ENCODE measurements around the gene CAMTA1. TPM values are rescaled to one million over a fixed set of nuclear protein-coding genes. Genes with fewer than 3 reads are reported as not detected.

Gene CAMTA1
- total and polyA plus RNA-seq, 12 donors, result 123 to 265 (median 142) TPM

DNA sequence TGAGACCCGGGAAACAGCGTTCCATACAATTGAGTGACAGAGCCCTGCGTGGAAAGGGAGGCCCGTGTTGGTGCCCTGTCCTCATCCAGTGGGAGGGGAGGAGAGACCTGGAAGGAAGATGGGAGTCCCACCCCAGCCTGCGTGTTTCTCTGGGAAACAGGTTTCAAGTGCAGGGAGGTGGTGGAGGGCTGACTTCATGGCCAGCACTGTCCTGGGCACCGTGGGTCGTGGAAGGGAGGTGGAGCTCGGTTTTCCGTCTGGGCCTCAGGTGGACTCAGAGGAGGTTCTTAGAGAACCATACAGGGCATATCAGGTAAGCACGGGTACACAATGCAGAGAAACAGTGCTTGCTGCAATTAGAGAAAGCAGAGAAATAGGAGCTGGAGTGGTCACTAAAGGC, 222.6 kb downstream of the CAMTA1 start:
- TF ChIP-seq, protein P1, sequence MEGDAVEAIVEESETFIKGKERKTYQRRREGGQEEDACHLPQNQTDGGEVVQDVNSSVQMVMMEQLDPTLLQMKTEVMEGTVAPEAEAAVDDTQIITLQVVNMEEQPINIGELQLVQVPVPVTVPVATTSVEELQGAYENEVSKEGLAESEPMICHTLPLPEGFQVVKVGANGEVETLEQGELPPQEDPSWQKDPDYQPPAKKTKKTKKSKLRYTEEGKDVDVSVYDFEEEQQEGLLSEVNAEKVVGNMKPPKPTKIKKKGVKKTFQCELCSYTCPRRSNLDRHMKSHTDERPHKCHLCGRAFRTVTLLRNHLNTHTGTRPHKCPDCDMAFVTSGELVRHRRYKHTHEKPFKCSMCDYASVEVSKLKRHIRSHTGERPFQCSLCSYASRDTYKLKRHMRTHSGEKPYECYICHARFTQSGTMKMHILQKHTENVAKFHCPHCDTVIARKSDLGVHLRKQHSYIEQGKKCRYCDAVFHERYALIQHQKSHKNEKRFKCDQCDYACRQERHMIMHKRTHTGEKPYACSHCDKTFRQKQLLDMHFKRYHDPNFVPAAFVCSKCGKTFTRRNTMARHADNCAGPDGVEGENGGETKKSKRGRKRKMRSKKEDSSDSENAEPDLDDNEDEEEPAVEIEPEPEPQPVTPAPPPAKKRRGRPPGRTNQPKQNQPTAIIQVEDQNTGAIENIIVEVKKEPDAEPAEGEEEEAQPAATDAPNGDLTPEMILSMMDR (IDR thresholded peaks at IDR 0.05), result no peak
- no peak for ATAC-seq
- WGBS, 2 donors, result 78 to 80% methylated on average over 10 of the region's 10 CpGs

DNA sequence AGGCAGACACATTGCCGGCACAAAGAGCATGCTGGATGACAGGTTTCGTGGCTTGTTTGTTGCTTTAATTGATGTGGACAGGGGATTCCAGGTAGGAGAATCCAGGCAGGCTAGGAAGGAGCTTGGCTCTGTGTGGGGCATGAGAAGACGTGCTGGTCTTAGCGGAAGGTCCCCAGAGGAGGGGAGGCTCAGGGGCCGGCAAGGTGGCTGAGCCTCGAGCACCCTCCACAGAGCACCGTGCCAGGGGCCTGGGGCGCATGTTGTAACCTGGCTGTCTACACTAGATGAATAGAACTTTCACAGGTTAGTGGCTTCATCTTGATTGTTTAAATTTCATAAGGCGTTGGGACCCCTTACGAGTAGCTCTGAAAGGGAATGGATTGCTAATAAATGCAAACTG, 223.1 kb downstream of the CAMTA1 start:
- H3K36me3 ChIP-seq, result no peaks in the 10 kb centered on the region
- TF ChIP-seq, protein P1 (IDR thresholded peaks at IDR 0.05), result no peak

More for the DNA sequence above, 222.6 kb downstream of the CAMTA1 start:
- no peak overlapping the region for H3K4me3 ChIP-seq
- peaks cover 0 to 11% (median 0%) of the 10 kb centered on the region in 9 donors for H3K4me1 ChIP-seq
- H3K27ac ChIP-seq, result no peak overlapping the region
- H3K9me3 ChIP-seq, result no peaks in the 10 kb centered on the region
- no peaks in the 10 kb centered on the region for H3K27me3 ChIP-seq
- H3K36me3 ChIP-seq, result no peaks in the 10 kb centered on the region
- DNase-seq, result no peak
- intact Hi-C loops (cut with DNase I), result loop anchor here in 1 of 10 donors (10.0 kb wide), 1 partner anchor 63 kb away; no protein-coding TSS in a partner anchor

DNA sequence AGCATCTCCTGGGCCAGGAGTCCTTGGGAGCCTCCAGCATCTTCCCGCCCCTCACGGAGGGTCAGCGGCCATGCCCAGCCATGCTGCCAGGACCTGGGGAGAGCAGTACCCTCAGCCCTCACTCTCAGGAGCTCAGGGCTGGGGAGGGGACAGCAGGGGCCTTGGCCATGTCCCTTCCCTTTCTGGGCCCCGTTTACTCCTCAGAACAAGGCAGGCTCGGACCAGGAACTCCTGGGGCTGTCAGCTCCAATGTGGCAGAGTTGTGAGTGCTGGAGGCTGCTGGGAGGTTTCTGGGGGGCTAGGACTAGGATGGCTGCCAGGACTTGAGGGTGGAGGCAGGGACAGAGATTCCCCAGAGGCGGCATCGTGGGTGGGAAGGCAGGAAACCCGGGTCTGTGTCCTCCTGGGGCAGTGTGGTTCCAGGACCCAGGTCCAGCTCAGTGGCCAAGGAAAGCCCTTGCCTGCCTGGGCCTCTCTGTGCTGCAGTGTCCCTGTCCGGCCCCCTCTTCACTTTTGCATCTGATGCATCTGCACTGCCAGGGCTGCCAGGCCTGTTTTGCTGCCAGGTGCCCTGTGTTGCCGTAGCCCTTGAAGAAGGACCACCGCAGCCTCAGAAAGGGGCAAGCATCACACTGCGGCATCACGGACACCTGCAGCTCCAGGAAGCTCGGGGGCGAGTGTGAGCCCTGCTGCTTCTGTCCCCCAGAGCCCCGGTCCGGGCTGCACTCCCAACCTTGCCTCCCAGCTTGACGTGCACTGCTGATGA, 223.9 kb downstream of the CAMTA1 start:
- intact Hi-C loops (cut with DNase I), result loop anchor here in 1 of 10 donors (10.0 kb wide), 1 partner anchor 64 kb away; no protein-coding TSS in a partner anchor
- WGBS, 2 donors, result 73 to 75% methylated on average over 18 of the region's 18 CpGs
- no peaks in the 10 kb centered on the region for H3K9me3 ChIP-seq
- H3K36me3 ChIP-seq, result no peaks in the 10 kb centered on the region
- ATAC-seq, result no peak
- no peak overlapping the region for H3K27ac ChIP-seq
- no peak for DNase-seq
- no peak overlapping the region for H3K4me3 ChIP-seq
- peaks cover 0 to 22% (median 7%) of the 10 kb centered on the region in 9 donors for H3K4me1 ChIP-seq
- TF ChIP-seq, protein P1 (IDR thresholded peaks at IDR 0.05), result no peak
- no peaks in the 10 kb centered on the region for H3K27me3 ChIP-seq

More for the DNA sequence above, 223.1 kb downstream of the CAMTA1 start:
- no peak for DNase-seq
- Histone ChIP-seq H3K27ac (no peak overlapping the region), H3K4me3 (no peak overlapping the region), H3K4me1 (peaks cover 0 to 14% (median 3%) of the 10 kb centered on the region in 9 donors), H3K9me3 (no peaks in the 10 kb centered on the region), H3K27me3 (no peaks in the 10 kb centered on the region)
- 87 to 94% methylated on average over 10 of the region's 10 CpGs for WGBS, 2 donors
- intact Hi-C loops (cut with DNase I), result loop anchor here in 1 of 10 donors (10.0 kb wide), 1 partner anchor 64 kb away; no protein-coding TSS in a partner anchor
- ATAC-seq, result no peak

DNA sequence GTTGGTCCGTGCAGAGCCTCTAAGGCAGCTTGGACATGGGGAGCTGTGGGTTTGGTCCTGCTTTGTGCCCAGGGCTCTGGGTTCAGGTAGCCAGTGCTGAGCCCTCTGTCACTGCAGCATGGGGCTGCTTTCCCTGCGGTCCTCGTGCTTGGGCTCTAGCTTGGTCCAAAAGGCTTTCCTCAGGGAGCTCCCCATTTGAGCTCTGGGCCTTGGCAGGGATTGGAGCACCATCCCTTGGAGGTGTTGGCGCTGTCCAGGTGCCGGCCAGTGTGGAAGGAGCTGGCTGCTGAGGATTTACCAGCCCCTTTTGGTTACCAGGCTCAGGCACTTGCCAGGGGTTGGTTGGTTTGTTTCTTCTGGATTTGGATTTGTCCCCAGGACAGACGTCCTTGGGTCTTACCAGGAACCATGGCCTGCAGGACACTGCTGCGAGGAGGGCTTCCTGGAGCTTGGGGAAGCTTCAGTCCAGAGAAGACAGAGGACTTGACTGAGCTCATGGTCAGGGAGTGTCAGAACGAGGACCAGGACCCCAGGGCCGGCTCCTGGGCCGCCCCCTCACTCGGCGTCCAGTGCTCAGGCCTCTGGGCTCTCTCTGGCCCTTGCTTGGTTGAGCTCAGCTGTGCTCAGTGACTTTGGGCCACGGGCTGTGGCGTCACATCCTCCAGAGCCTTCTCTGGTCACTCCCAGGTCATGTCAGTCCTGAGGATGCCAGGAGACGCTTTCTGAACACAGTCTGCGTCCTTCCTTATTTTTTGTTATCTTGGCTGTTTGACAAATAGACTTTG, 224.7 kb downstream of the CAMTA1 start:
- H3K36me3 ChIP-seq, result no peaks in the 10 kb centered on the region
- ATAC-seq, result no peak
- DNase-seq, result no peak
- 79 to 84% methylated on average over 16 of the region's 16 CpGs for WGBS, 2 donors
- no peak overlapping the region for H3K4me3 ChIP-seq
- TF ChIP-seq, protein P1 (IDR thresholded peaks at IDR 0.05), result no peak
- intact Hi-C loops (cut with DNase I), result loop anchor here in 1 of 10 donors (10.0 kb wide), 1 partner anchor 65 kb away; no protein-coding TSS in a partner anchor
- H3K27me3 ChIP-seq, result no peaks in the 10 kb centered on the region
- no peaks in the 10 kb centered on the region for H3K9me3 ChIP-seq
- H3K4me1 ChIP-seq, result peaks cover 0 to 30% (median 14%) of the 10 kb centered on the region in 9 donors
- H3K27ac ChIP-seq, result no peak overlapping the region
